Measurements from ENCODE around the gene SMYD3.

SMYD3 gene

GRCh38 chr1:246008363-246008831 is 498.7 kb downstream of the SMYD3 start:
- no peak for TF ChIP-seq CTCF (conservative IDR thresholded peaks at IDR 0.05; ENCODE audit: low read depth, low read length)
- DNase-seq (ENCODE audit: low read depth): no peak
- no peak overlapping the region for H3K4me3 ChIP-seq (ENCODE audit: low read length)

GRCh38 chr1:246005067-246005466 is 502.0 kb downstream of the SMYD3 start:
- peak; percentile 66 for DNase-seq (ENCODE audit: low read depth)
- no peak for TF ChIP-seq CTCF (conservative IDR thresholded peaks at IDR 0.05; ENCODE audit: low read depth, low read length)
- H3K4me3 ChIP-seq (ENCODE audit: low read length): no peak overlapping the region

- H3K4me3 ChIP-seq (ENCODE audit: low read length): no peak overlapping the region
- TF ChIP-seq CTCF (conservative IDR thresholded peaks at IDR 0.05; ENCODE audit: low read depth, low read length): no peak
- no peak for DNase-seq (ENCODE audit: low read depth)
Observed at GRCh38 chr1:246004301-246004700, 502.8 kb downstream of the SMYD3 start.

- DNase-seq (ENCODE audit: low read depth): no peak
- no peak for TF ChIP-seq CTCF (conservative IDR thresholded peaks at IDR 0.05; ENCODE audit: low read depth, low read length)
- H3K4me3 ChIP-seq (ENCODE audit: low read length): no peak overlapping the region
Observed at GRCh38 chr1:246003442-246003730, 503.7 kb downstream of the SMYD3 start.

GRCh38 chr1:246002725-246003441 is 504.2 kb downstream of the SMYD3 start:
- peak; percentile 50 for DNase-seq (ENCODE audit: low read depth)
- TF ChIP-seq CTCF (conservative IDR thresholded peaks at IDR 0.05; ENCODE audit: low read depth, low read length): peak; percentile 91
- no peak overlapping the region for H3K4me3 ChIP-seq (ENCODE audit: low read length)

- no peak overlapping the region for H3K4me3 ChIP-seq (ENCODE audit: low read length)
- no peak for DNase-seq (ENCODE audit: low read depth)
- TF ChIP-seq CTCF (conservative IDR thresholded peaks at IDR 0.05; ENCODE audit: low read depth, low read length): no peak
Observed at GRCh38 chr1:246001837-246002230, 505.2 kb downstream of the SMYD3 start.

- H3K4me3 ChIP-seq (ENCODE audit: low read length): no peak overlapping the region
- TF ChIP-seq CTCF (conservative IDR thresholded peaks at IDR 0.05; ENCODE audit: low read depth, low read length): no peak
- no peak for DNase-seq (ENCODE audit: low read depth)
Observed at GRCh38 chr1:246001142-246001836, 505.8 kb downstream of the SMYD3 start.
